Gastroesophageal sphincter (tissue), 4 donors: Measurements from ENCODE around the gene SELENOO. TPM values are rescaled to one million over a fixed set of nuclear protein-coding genes. Genes with fewer than 3 reads are reported as not detected.

ENCODE experiments used
- ATAC-seq: fragments of 150-250 bp; one replicate; pipeline ENCODE4 v1.9.1; 2016; ENCODE audit warnings: mild to moderate bottlenecking, moderate library complexity
- H3K27ac ChIP-seq, 4 donors: fragments of 200-600 bp; sonication (generic) in 3 of 4; 1 replicate in 3 of 4; 2 replicates in 1 of 4; pipeline ENCODE4 v1.5.1; 2016 to 2019
- H3K27me3 ChIP-seq: fragments of 200-600 bp; sonication (generic); one replicate; pipeline ENCODE4 v1.5.1; 2019
- H3K36me3 ChIP-seq, 2 donors: fragments of 200-600 bp; sonication (generic); one replicate each; pipeline ENCODE4 v1.5.1; 2019; ENCODE audit warnings: control low read depth in 1 of 2
- H3K4me1 ChIP-seq, 3 donors: fragments of 200-600 bp; sonication (generic); 1 replicate in 2 of 3; 2 replicates in 1 of 3; pipeline ENCODE4 v1.5.1; 2016 to 2019; ENCODE audit warnings: control low read depth in 2 of 3
- H3K4me3 ChIP-seq, 2 donors: fragments of 200-600 bp; sonication (generic); one replicate each; pipeline ENCODE4 v1.5.1; 2019; ENCODE audit warnings: mild to moderate bottlenecking in 1 of 2, moderate library complexity in 1 of 2
- H3K9me3 ChIP-seq, 3 donors: fragments of 200-600 bp; sonication (generic); one replicate each; pipeline ENCODE4 v1.5.1; 2017 to 2019; ENCODE audit warnings: control low read depth in 2 of 3
- EP300 ChIP-seq: sonication (generic); formaldehyde crosslinking; IDR thresholded peaks from one replicate; pipeline ENCODE4 v1.6.1; 2017; ENCODE audit warnings: antibody characterized with exemption, mild to moderate bottlenecking
- POLR2A ChIP-seq, 2 donors: fragments of 450-650 bp; IDR thresholded peaks; one replicate each; pipeline ENCODE4 v1.6.1; 2017; ENCODE audit warnings: antibody characterized with exemption in 2 of 2, mild to moderate bottlenecking in 2 of 2, moderate library complexity in 1 of 2
- POLR2AphosphoS5 ChIP-seq: sonication (generic); formaldehyde crosslinking; IDR thresholded peaks from one replicate; pipeline ENCODE4 v1.6.1; 2017; ENCODE audit warnings: antibody characterized with exemption
- WGBS, 2 donors: methylation state at CpG; one replicate each; pipeline ENCODE4 v1.1.5; 2018; ENCODE audit warnings: low coverage in 1 of 2; 5-methylcytosine and 5-hydroxymethylcytosine counted together
- total RNA-seq, 4 donors: library from RNA; depleted of rRNA; stranded (reverse); fragments of >200 nt; gene quantifications; one replicate each; pipeline ENCODE4 v1.1.0, GENCODE V29; 2016
- TF ChIP-seq, protein P1 (sequence below), 4 experiments: fragments of 200-600 bp in 2 of 4; fragments of 450-650 bp in 2 of 4; sonication (generic) in 1 of 4; IDR thresholded peaks; one replicate each; pipeline ENCODE4 v1.5.1; 2017 to 2019; ENCODE audit warnings: antibody characterized with exemption in 4 of 4, mild to moderate bottlenecking in 2 of 4, moderate library complexity in 2 of 4

Gene SELENOO
- total RNA-seq, 4 donors from 2014 or later: 19.9 to 42.6 (median 27.3) TPM

DNA sequence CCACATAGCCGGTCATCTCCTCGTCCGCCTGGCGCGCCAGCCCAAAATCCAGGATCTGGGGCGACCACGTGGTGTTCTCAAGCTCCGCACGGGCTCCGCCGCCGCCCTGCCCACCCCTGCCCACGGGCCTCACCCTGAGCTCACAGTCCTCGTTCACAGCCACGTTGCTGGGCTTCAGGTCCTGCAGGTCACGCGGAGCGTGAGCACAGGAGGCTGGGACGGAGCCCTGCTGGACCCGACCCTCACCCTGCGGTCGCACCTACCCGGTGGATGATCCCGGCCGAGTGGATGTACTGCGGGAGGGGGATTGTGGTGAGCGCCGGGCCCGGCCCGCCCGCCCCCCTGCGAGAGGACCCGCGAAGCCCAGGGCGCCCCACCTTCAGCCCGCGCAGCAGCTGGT lies 66.2 kb downstream of the SELENOO start:
- peaks cover 16% of the 10 kb centered on the region for H3K27me3 ChIP-seq
- peaks cover 2 to 68% (median 41%) of the 10 kb centered on the region in 3 donors for H3K4me1 ChIP-seq
- H3K9me3 ChIP-seq: no peaks in the 10 kb centered on the region
- H3K4me3 ChIP-seq: peak overlapping the region in 1 of 2 donors; percentile 46
- 90% methylated on average over 9 of the region's 37 CpGs; no CpG with 5 or more reads in 1 of the 2 donors for WGBS, 2 donors
- no peak for ATAC-seq
- H3K27ac ChIP-seq: peak overlapping the region in 2 of 4 donors; percentile 56 to 79
- TF ChIP-seq EP300: no peak
- no peak for TF ChIP-seq POLR2AphosphoS5
- TF ChIP-seq, protein P1, sequence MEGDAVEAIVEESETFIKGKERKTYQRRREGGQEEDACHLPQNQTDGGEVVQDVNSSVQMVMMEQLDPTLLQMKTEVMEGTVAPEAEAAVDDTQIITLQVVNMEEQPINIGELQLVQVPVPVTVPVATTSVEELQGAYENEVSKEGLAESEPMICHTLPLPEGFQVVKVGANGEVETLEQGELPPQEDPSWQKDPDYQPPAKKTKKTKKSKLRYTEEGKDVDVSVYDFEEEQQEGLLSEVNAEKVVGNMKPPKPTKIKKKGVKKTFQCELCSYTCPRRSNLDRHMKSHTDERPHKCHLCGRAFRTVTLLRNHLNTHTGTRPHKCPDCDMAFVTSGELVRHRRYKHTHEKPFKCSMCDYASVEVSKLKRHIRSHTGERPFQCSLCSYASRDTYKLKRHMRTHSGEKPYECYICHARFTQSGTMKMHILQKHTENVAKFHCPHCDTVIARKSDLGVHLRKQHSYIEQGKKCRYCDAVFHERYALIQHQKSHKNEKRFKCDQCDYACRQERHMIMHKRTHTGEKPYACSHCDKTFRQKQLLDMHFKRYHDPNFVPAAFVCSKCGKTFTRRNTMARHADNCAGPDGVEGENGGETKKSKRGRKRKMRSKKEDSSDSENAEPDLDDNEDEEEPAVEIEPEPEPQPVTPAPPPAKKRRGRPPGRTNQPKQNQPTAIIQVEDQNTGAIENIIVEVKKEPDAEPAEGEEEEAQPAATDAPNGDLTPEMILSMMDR (IDR thresholded peaks at IDR 0.05): no peak
- TF ChIP-seq POLR2A (IDR thresholded peaks at IDR 0.05): no peak
- H3K36me3 ChIP-seq: no peaks in the 10 kb centered on the region

Other genes with a start within 250 kb of the SELENOO start
- 10 to 100 TPM; 30.0 to 58.3 (median 46.4) TPM for gene PIM3, start 240.2 kb upstream of the SELENOO start, total RNA-seq
- gene IL17REL, start 188.2 kb upstream of the SELENOO start, total RNA-seq: not detected
- gene TTLL8, start 142.7 kb upstream of the SELENOO start, total RNA-seq: not detected
- gene MLC1, start 115.6 kb upstream of the SELENOO start, total RNA-seq: under 1 TPM in 2 of 4 donors, not detected in 2; 0.07 to 0.13 TPM
- gene MOV10L1, start 111.0 kb upstream of the SELENOO start, total RNA-seq: under 1 TPM in 1 of 4 donors, not detected in 3; 0.78 TPM
- under 1 TPM in 2 of 4 donors, not detected in 2; 0.13 to 0.46 TPM for gene PANX2, start 30.3 kb upstream of the SELENOO start, total RNA-seq
- 10 to 100 TPM; 15.7 to 22.0 (median 19.0) TPM for gene TRABD, start 15.1 kb upstream of the SELENOO start, total RNA-seq
- 10 to 100 TPM; 26.1 to 48.3 (median 37.4) TPM for gene TUBGCP6, start 44.0 kb downstream of the SELENOO start, total RNA-seq
- 10 to 100 TPM in 3 of 4 donors, 1 to 10 TPM in 1; 9.4 to 24.7 (median 12.5) TPM for gene HDAC10, start 50.3 kb downstream of the SELENOO start, total RNA-seq
- 10 to 100 TPM; 10.1 to 18.4 (median 14.0) TPM for gene MAPK12, start 60.7 kb downstream of the SELENOO start, total RNA-seq
- gene MAPK11, start 69.4 kb downstream of the SELENOO start, total RNA-seq: 10 to 100 TPM in 2 of 4 donors, 1 to 10 TPM in 2; 6.8 to 11.5 (median 10.4) TPM
- 100 to 1,000 TPM in 2 of 4 donors, 10 to 100 TPM in 2; 93.2 to 207 (median 102) TPM for gene PLXNB2, start 106.6 kb downstream of the SELENOO start, total RNA-seq
- gene DENND6B, start 126.0 kb downstream of the SELENOO start, total RNA-seq: 1 to 10 TPM; 2.0 to 4.8 (median 2.8) TPM
- gene PPP6R2, start 142.3 kb downstream of the SELENOO start, total RNA-seq: 10 to 100 TPM; 52.2 to 73.5 (median 64.2) TPM